SK-N-DZ (cell line): Measurements from ENCODE around the gene PBXIP1. TPM values are rescaled to one million over a fixed set of nuclear protein-coding genes. Genes with fewer than 3 reads are reported as not detected.
A peak's percentile ranks its signal among the peaks of the same experiment; 100 is the strongest.

Experiments used
- DNase-seq: peaks from one replicate; pipeline ENCODE4 v3.0.0-alpha.2; 2015; ENCODE audit warnings: low spot score
- polyA plus RNA-seq, 2 experiments: library from polyadenylated mRNA; depleted of rRNA; stranded (reverse); fragments of >200 nt; gene quantifications; 2 replicates each; pipeline ENCODE4 v1.2.3, GENCODE V29; 2014

The PBXIP1 gene
- polyA plus RNA-seq (2014; cell fraction: cytosol; rRNA removed), result 15.1 and 33.8 TPM in 2 replicates
- 32.1 and 33.5 TPM in 2 replicates for polyA plus RNA-seq (2014; cell fraction: nucleus; rRNA removed)

- DNase-seq, result peak; percentile 97
Measured at GRCh38 chr1:154955718-154956543, at the start of gene PBXIP1. PBXIP1 (minus strand) TSS chr1:154956099; CDS start chr1:154953721, 2,378 bp downstream.

- DNase-seq, result no peak
Measured at GRCh38 chr1:155005076-155006011, 49.4 kb upstream of the PBXIP1 start.

GRCh38 chr1:155004352-155005075, 48.6 kb upstream of the PBXIP1 start:
- DNase-seq, result no peak

- no peak for DNase-seq
Measured at GRCh38 chr1:155003766-155004351, 48.0 kb upstream of the PBXIP1 start.

GRCh38 chr1:155003227-155003765, 47.4 kb upstream of the PBXIP1 start:
- no peak for DNase-seq

GRCh38 chr1:155002464-155003226, 46.7 kb upstream of the PBXIP1 start, which contains the start of gene ZBTB7B:
ZBTB7B (plus strand) TSS chr1:155002802; CDS start chr1:155014661, 11,859 bp downstream.
- no peak for DNase-seq

- peak; percentile 99 for DNase-seq
Measured at GRCh38 chr1:155001675-155002463, 46.0 kb upstream of the PBXIP1 start.

GRCh38 chr1:155001425-155001674, 45.5 kb upstream of the PBXIP1 start:
- no peak for DNase-seq

- peak; percentile 96 for DNase-seq
Measured at GRCh38 chr1:155000726-155001424, 45.0 kb upstream of the PBXIP1 start.

- peak; percentile 61 for DNase-seq
Measured at GRCh38 chr1:155000411-155000725, 44.5 kb upstream of the PBXIP1 start.

- peak; percentile 64 for DNase-seq
Measured at GRCh38 chr1:154999571-155000410, 43.9 kb upstream of the PBXIP1 start.

GRCh38 chr1:154998818-154999570, 43.1 kb upstream of the PBXIP1 start:
- peak; percentile 90 for DNase-seq

GRCh38 chr1:154998201-154998780, 42.4 kb upstream of the PBXIP1 start:
- DNase-seq, result no peak

- no peak for DNase-seq
Measured at GRCh38 chr1:154996966-154997701, 41.2 kb upstream of the PBXIP1 start.

- DNase-seq, result peak; percentile 72
Measured at GRCh38 chr1:154995301-154995983, 39.5 kb upstream of the PBXIP1 start.
